Measurements from ENCODE around the gene HAO1.
"Not testable (repeated sequence)": the region's sequence is repeated elsewhere in the genome, so short reads cannot be mapped to it uniquely, and the experiment has no call there.

The HAO1 gene

DNA sequence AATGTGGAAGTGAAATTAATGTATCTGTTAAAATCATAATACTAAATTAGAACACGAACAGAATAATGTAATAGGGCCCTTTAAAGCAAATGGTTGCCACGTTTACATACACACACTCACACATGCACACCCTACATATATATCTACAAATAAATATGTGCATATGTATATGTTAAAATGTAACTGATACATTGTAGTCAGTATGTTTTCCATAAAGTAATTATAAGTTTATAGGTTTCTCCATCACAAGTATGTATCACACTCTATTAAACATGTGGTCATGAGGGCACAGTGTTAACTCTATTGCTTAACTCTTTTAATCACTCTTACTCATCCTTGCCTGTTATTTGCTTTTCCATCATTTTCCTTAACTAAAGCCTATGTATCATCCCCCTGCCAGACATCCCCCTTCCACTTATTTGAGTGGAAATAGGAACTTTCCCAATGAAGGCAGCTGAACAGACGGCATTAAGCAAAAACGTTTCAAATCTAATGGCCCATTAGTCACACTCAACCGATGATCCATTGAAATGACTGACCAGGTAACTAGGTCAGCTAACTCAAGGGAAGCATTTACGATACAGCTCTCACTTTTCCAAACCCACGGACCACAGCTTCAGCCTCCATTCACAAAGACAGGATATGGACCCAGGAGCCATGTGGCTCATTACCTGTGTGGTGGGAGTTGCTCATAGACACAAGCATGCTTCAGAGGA, 89.3 kb downstream of the HAO1 start:
- Mint-ChIP-seq H3K27ac (no peak overlapping the region), H3K4me1 (no peaks in the 10 kb centered on the region), H3K27me3 (peaks cover 8% of the 10 kb centered on the region), H3K9me3 (no peaks in the 10 kb centered on the region), H3K4me3 (no peak overlapping the region), H3K36me3 (no peaks in the 10 kb centered on the region)
- ATAC-seq: no peak

- Mint-ChIP-seq H3K27me3 (peaks cover 8% of the 10 kb centered on the region), H3K4me1 (no peaks in the 10 kb centered on the region), H3K9me3 (no peaks in the 10 kb centered on the region), H3K4me3 (no peak overlapping the region), H3K27ac (no peak overlapping the region), H3K36me3 (no peaks in the 10 kb centered on the region)
- ATAC-seq: no peak
Observed at GRCh38 chr20:7849675-7850074, 90.6 kb downstream of the HAO1 start.

GRCh38 chr20:7848351-7848750, 91.9 kb downstream of the HAO1 start:
- no peaks in the 10 kb centered on the region for H3K4me1 Mint-ChIP-seq
- peaks cover 8% of the 10 kb centered on the region for H3K27me3 Mint-ChIP-seq
- ATAC-seq: no peak
- H3K9me3 Mint-ChIP-seq: no peaks in the 10 kb centered on the region
- no peak overlapping the region for H3K27ac Mint-ChIP-seq
- H3K4me3 Mint-ChIP-seq: no peak overlapping the region
- no peaks in the 10 kb centered on the region for H3K36me3 Mint-ChIP-seq

- Mint-ChIP-seq H3K36me3 (no peaks in the 10 kb centered on the region), H3K27me3 (peaks cover 2% of the 10 kb centered on the region), H3K27ac (no peak overlapping the region), H3K4me1 (no peaks in the 10 kb centered on the region), H3K9me3 (no peaks in the 10 kb centered on the region), H3K4me3 (no peak overlapping the region)
- no peak for ATAC-seq
Observed at GRCh38 chr20:7843613-7844012, 96.6 kb downstream of the HAO1 start.

DNA sequence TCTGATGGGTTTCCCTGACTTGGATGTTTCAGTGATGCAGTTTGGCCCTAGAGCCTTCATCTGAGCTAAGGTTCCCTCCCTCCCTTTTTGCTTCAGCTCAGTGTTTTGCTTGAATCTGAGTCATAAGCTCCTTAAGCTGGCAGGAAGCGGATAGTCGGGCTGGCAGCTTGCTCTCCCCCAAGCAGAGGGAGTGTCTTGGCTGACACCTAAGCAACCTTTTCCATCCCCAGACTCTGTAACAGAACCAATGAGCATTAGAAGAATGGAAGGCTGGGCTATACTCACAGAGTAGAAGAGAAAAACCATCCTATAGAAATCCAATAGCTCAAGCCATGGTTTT, 98.3 kb downstream of the HAO1 start:
- H3K27me3 Mint-ChIP-seq: no peaks in the 10 kb centered on the region
- H3K4me3 Mint-ChIP-seq: no peak overlapping the region

DNA sequence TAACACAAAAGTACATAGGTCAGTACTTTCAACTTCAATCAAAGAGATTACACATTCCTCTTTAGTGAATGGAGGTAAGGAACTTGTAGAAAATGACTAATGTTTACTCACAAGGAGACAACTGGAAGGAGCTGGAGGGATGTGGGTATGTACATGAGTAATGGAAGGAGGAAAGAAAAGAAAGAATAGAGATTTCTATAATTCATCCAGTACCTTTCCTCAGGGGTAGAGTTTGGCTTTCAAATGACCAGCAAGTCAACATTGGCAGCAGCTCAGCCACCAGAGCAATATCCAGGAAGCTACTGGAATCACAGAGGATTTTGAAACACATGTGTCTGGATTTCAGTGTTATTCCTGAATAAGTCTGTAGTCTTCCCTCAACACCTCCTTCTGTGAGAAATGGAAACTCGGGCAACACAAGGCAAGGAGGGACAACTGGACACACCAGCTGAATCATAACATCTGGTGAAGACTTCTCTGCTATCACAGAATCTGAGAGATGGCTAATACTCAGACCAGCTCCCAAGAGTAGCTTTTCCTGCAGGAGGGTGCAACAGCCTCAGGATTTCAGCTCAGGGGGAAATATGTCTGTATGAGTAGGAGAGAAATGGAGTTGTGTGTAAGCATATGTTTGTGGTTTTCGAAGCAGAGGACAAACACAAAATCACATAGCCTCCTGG, 98.8 kb downstream of the HAO1 start:
- Mint-ChIP-seq H3K4me3 (no peak overlapping the region), H3K9me3 (no peaks in the 10 kb centered on the region), H3K4me1 (no peaks in the 10 kb centered on the region), H3K36me3 (no peaks in the 10 kb centered on the region), H3K27me3 (no peaks in the 10 kb centered on the region), H3K27ac (no peak overlapping the region)
- ATAC-seq: no peak

More for the DNA sequence above, 98.3 kb downstream of the HAO1 start:
- no peak for ATAC-seq
- Mint-ChIP-seq H3K36me3 (no peaks in the 10 kb centered on the region), H3K4me1 (no peaks in the 10 kb centered on the region), H3K9me3 (no peaks in the 10 kb centered on the region), H3K27ac (no peak overlapping the region)

DNA sequence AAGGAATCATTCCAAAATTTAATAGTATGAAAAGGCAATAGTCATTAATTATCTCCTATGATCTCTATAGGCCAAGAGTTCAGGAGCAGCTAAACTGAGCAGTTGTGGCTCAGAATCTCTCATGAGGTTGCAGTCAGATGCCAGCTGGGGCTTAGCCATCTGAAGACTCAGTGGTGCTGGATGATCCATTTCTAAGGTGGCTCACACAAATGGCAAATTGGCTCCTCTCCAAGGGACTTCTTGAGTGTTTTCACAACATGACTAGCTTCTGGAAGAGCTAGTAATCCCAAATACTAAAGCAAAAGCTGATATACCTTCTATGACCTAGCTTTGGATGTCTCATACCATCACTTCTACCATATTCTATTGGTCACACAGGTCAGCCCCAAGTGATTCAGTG, 104.2 kb downstream of the HAO1 start:
- H3K27me3 Mint-ChIP-seq: no peaks in the 10 kb centered on the region
- no peak for ATAC-seq
- no peaks in the 10 kb centered on the region for H3K36me3 Mint-ChIP-seq
- no peaks in the 10 kb centered on the region for H3K4me1 Mint-ChIP-seq
- H3K27ac Mint-ChIP-seq: no peak overlapping the region
- H3K4me3 Mint-ChIP-seq: no peak overlapping the region
- H3K9me3 Mint-ChIP-seq: peaks cover 5% of the 10 kb centered on the region

DNA sequence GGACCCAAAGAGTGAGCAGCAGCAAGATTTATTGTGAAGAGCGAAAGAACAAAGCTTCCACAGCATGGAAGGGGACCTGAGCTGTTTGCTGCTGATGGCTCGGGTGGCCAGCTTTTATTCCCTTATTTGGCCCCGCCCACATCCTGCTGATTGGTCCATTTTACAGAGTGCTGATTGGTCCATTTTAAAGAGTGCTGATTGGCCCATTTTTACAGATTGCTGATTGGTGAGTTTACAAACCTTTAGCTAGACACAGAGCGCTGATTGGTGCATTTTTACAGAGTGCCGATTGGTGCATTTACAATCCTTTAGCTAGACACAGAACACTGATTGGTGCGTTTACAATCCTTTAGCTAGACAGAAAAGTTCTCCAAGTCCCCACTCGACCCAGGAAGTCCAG, 105.8 kb downstream of the HAO1 start:
- H3K27me3 Mint-ChIP-seq, ATAC-seq, H3K36me3 Mint-ChIP-seq, H3K4me3 Mint-ChIP-seq, H3K4me1 Mint-ChIP-seq, H3K9me3 Mint-ChIP-seq, H3K27ac Mint-ChIP-seq: not testable (repeated sequence)

Data from stimulated activated memory B cell treated with anti-CD40 and anti-IgM and Interleukin-4, amounts not matched to agents 10 μg/mL and 1 μg/mL and 100 μg/mL, for 72 hours (primary cell).